Heart left ventricle (tissue), 13 donors: ENCODE data around the gene C11orf21.

Experiments used
- POLR2A ChIP-seq, 2 donors: fragments of 450-650 bp; IDR thresholded peaks; one replicate each; pipeline ENCODE4 v1.6.1; 2017; ENCODE audit warnings: antibody characterized with exemption in 2 of 2, mild to moderate bottlenecking in 2 of 2, moderate library complexity in 2 of 2
- TF ChIP-seq, protein P1 (sequence below), 12 donors: fragments of 200-600 bp; sonication (generic) in 4 of 12; IDR thresholded peaks; one replicate each; pipeline versions ENCODE4 v1.5.0 to v1.8.0; 2018 to 2022; ENCODE audit warnings: antibody characterized with exemption in 12 of 12, mild to moderate bottlenecking in 5 of 12
- donor health status: ischemic (EF 13 %, LVEDD 7.1; RV severe dilation, severe dysfunction).
- donor health status: DM: no; HTN: yes; CAD: no.
- donor health status: DM: no; HTN: no; CAD: no.
- donor health status: ischemic (EF 25% LVEDD 6.9; RV normal size, moderate dysfunction).
- donor health status: ischemic (EF 25% LVEDD 5.7; RV mildly dilated, moderate dysfunction).
- donor health status: ischemic (EF 35%, LVEDD 5.7; RV mildly dilated, moderate dysfunction).
- donor health status: nonischemic (EF 11% LVEDD 7.7; RV severe dilation, severe dysfunction).
- donor health status: DM: yes; HTN: yes; CAD: no.
- donor health status: PGD.
- donor health status: ischemic (EF 29% LVEDD 5.4; RV normal size, mild dysfunction).
- donor health status: nonischemic (EF 23%, LVEDD 6.1; RV moderate dilation, normal function).

DNA sequence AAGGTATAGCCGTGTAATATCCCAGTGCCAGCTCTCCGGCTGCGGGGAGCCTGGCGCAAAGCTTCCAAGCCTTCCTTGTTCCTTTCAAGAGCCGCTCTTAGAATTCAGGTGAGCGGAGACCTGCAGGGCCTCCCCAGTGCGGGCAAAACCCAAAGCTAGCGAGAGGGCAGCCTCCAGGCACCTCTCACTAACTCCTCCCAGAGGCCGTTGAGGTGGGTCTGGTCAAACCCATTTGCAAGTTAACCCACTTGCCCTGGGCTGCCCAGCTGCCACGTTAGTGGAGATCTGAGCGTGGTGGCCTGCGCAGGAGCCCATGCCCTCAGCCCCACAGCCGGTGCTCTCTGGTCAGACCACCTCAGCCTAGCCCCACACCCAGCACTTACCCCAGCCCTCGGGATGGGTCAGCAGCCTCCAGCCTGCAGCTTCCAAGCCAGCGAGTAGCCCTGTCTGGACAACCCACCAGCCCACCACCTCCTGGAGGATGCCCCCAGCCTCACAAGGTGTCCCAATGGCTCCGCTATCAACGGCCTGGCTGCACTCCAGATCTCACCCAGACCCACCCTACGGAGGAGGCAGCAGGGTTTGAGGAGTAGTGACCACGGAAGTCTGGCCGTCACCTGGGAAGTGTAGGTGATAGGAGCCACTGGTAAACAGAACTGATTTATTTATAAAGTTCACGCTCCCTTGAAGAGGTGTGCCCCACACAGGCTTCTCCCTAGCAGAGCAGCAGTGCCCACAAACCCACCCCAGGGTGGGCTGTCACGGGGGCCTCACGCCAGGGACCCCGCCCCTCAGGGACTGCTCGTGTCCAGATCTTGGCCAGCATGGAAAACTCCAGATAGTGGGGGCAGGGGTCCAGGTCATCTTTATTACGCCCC lies 33.6 kb downstream of the C11orf21 start:
- TF ChIP-seq, protein P1, sequence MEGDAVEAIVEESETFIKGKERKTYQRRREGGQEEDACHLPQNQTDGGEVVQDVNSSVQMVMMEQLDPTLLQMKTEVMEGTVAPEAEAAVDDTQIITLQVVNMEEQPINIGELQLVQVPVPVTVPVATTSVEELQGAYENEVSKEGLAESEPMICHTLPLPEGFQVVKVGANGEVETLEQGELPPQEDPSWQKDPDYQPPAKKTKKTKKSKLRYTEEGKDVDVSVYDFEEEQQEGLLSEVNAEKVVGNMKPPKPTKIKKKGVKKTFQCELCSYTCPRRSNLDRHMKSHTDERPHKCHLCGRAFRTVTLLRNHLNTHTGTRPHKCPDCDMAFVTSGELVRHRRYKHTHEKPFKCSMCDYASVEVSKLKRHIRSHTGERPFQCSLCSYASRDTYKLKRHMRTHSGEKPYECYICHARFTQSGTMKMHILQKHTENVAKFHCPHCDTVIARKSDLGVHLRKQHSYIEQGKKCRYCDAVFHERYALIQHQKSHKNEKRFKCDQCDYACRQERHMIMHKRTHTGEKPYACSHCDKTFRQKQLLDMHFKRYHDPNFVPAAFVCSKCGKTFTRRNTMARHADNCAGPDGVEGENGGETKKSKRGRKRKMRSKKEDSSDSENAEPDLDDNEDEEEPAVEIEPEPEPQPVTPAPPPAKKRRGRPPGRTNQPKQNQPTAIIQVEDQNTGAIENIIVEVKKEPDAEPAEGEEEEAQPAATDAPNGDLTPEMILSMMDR (IDR thresholded peaks at IDR 0.05): no peak
- TF ChIP-seq POLR2A (IDR thresholded peaks at IDR 0.05): no peak
